Stimulated activated CD4-positive, alpha-beta T cell treated with anti-CD3 and anti-CD28 coated beads, TNF-alpha, amount 100 ng/mL, for 24 hours (primary cell): Measurements from ENCODE around the gene FBXL20.
"Not testable (repeated sequence)": the region's sequence is repeated elsewhere in the genome, so short reads cannot be mapped to it uniquely, and the experiment has no call there.

Source experiments
- DNase-seq, 3 experiments: peaks; one replicate each; pipeline ENCODE4 v3.0.0-alpha.2; 2020; ENCODE audit warnings: low read depth in 3 of 3

FBXL20 gene, protein sequence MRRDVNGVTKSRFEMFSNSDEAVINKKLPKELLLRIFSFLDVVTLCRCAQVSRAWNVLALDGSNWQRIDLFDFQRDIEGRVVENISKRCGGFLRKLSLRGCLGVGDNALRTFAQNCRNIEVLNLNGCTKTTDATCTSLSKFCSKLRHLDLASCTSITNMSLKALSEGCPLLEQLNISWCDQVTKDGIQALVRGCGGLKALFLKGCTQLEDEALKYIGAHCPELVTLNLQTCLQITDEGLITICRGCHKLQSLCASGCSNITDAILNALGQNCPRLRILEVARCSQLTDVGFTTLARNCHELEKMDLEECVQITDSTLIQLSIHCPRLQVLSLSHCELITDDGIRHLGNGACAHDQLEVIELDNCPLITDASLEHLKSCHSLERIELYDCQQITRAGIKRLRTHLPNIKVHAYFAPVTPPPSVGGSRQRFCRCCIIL

GRCh38 chr17:39401412-39402243 lies at the start of gene FBXL20:
FBXL20 (minus strand) TSS chr17:39401626; CDS start chr17:39401402, 224 bp downstream.
- peak; percentile 89 to 94 (median 91) for DNase-seq

GRCh38 chr17:39450847-39451581 lies 49.6 kb upstream of the FBXL20 start, which contains the start of gene MED1:
MED1 (minus strand) TSS chr17:39451263; CDS start chr17:39451062, 201 bp downstream.
- peak; percentile 80 to 90 (median 86) for DNase-seq

GRCh38 chr17:39450051-39450450 lies 48.6 kb upstream of the FBXL20 start:
- no peak for DNase-seq

- DNase-seq, result no peak
Observed at GRCh38 chr17:39447561-39447960, 46.1 kb upstream of the FBXL20 start.

- no peak for DNase-seq
Observed at GRCh38 chr17:39443326-39443725, 41.9 kb upstream of the FBXL20 start.

GRCh38 chr17:39439868-39440267 lies 38.4 kb upstream of the FBXL20 start:
- not testable (repeated sequence) for DNase-seq

DNA sequence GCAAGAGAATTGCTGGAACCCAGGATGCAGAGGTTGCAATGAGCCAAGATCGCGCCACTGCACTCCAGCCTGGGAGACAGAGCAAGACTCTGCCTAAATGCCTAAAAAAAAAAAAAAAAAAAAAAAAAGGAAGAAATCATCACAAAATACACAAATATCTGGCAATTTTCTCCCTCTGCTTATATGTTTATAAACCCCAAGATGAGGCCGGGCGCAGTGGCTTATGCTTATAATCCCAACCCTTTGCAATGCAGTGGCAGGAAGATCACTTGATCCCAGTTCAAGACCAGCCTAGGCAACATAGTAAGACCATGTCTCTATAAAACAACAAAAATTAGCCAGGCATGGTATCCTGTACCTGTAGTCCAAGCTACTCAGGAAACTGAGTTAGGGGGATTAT lies 28.2 kb upstream of the FBXL20 start:
- DNase-seq, result no peak

- no peak for DNase-seq
Observed at GRCh38 chr17:39416141-39416540, 14.7 kb upstream of the FBXL20 start.

DNA sequence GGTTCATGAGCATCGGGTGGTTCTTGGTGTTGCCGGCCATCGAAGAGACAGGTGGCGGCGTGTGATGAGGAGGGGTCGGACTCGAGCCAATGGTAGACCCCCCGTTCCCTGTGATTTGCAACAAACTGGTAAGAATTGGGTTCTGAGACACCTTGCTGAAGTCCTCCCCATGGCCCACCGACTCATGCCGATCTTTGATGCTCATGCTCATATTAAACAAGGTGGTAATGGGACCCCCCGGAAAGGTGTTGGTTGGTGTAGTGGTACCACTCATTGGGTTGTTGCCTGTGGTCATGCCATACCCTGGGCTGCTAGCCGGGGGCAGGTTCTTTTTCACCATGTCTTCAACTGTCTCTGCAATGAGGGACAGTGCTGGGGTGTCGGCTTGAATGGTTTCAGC lies 8.9 kb upstream of the FBXL20 start:
- DNase-seq, result no peak

GRCh38 chr17:39408360-39408759 lies 6.9 kb upstream of the FBXL20 start:
- no peak for DNase-seq

GRCh38 chr17:39406951-39407350 lies 5.5 kb upstream of the FBXL20 start:
- no peak for DNase-seq

- DNase-seq, result no peak
Observed at GRCh38 chr17:39405436-39405835, 4.0 kb upstream of the FBXL20 start.

- peak in 1 of 3 experiments; percentile 9 for DNase-seq
Observed at GRCh38 chr17:39404542-39405378, 3.3 kb upstream of the FBXL20 start.

DNA sequence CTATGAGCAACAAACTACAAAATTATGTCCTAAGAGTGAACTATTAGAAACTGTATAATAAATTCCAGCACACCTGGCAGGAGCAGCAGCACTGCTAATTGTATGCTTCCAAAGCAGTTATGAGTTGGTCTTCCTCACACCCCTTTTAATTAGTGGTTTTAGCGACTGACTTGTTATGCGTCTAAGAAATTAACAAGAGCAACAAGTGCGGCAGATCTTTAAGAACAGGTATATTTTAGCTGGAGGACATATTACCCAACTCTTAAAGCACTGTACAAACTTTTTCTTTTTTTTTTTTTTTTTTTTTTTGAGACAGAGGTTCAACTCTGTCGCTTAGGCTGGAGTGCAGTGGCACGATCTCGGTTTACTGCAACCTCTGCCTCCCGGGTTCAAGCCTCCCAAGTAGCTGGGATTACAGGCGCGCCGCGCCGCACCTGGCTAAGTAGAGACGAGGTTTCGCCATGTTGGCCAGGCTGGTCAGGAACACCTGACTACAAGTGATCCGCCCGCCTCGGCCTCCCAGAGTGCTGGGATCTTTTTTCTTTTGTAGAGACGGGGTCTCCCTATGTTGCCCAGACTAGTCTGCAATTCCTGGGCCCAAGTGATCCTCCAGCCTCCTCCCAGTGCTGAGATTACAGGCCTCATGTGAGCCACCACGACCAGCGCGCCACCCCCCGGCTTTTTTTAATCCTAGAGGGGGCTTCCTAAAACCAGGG lies 1.6 kb upstream of the FBXL20 start:
- no peak for DNase-seq

DNA sequence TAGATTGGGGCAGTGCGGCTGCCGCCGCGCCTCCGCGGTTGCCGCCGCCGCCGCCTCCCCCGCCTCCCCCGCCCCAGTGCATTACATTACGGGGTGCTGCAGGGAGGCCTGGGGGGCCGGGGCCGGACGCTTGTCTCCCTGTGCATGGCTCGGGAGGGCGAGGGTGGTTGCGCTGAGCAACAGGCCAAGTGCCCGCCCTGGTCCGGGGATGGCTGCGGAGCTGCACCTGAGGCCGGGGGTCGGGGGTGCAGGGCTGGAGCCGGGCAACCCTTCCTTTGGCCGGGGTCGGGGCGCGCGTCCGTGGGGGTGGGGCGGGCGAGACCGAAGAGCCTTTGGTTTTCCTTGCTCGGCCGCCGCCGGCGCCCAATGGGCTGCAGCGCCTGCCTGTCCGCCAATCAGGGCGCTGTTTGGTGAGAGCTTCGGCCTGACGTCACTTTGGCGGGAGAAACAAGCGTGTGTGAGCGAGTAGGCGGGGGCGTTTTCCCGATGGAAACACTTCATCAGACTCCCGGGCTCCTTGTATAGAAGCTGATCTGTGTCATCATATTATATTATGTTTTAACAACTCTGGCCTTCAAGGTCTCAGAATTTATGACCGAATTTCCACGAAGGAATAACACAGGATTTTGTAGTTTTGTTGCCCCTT lies 941 bp upstream of the FBXL20 start:
- DNase-seq, result peak; percentile 80 to 92 (median 84)

DNA sequence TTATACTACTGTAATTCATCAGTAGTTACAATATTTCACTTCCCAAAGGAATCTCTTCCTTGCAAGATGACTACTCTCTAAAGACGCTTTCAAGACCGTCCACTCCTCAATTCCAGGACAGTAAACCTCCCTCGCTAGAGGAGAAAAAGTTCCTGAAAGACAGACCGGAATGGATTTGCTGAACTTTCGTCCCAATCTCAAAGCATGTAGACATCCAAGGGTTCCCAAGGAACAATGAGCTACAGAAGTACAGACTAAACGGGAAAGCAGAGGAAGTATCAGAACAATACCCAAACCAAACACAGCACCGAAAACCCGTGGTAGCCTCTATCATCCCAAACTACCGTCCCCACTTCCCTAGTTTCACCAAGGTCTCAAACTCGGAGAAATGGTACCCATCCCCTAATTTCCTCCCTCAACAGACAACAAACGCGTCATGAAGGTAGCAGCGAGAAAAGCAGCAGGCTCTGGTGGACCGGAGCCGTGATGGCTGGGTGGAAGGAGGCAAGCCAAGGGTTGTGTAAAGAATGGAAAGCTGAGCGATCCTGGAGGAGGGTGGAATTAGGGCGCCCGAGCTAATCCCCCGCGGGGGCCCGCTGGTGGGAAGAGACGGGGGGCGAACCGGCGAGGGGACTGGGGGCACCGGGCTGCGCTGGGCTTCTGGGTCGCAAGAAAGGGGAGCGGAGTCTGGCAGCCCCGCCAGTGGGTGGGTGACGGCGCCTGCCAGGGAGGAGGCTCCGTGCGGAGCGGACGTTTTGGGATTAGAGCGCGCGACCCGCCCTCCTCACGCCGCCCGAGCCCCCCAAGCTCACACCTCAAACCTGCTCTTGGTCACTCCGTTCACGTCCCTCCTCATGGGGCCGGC lies 647 bp downstream of the FBXL20 start:
- DNase-seq, result no peak

- no peak for DNase-seq
Observed at GRCh38 chr17:39399791-39400190, 1.6 kb downstream of the FBXL20 start.

GRCh38 chr17:39393736-39394135 lies 7.7 kb downstream of the FBXL20 start:
- DNase-seq, result no peak

DNA sequence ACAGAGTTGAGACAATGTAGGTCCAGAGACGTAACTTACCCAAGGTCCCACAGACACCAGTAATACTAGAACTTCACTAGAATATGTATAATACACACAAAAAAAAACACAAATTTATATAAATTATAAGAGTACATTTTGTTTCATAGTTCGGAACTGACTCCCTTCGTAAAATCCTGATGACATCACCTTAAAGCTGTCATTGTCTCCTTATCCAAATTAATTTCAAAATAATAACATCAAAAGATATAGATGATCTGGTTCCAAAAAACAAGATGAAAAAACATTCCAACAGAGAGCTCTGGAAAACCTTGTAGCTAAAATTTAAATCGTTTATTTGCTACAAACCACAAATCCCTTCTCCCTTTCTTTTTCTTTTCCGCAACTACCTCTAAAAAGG lies 10.0 kb downstream of the FBXL20 start:
- no peak for DNase-seq
